HL-60 (cell line): ENCODE measurements around the gene SVEP1.
A peak's percentile ranks its signal among the peaks of the same experiment; 100 is the strongest.
"Not testable (repeated sequence)": the region's sequence is repeated elsewhere in the genome, so short reads cannot be mapped to it uniquely, and the experiment has no call there.

ENCODE experiments used
- DNase-seq, 2 experiments: peaks; one replicate each; pipeline ENCODE4 v3.0.0-alpha.2; 2010 to 2020; ENCODE audit warnings: low read depth in 1 of 2, low spot score in 1 of 2
- H3K27ac ChIP-seq: fragments of 250-450 bp; sonication (Bioruptor Pico); replicated peaks from 2 replicates; pipeline ENCODE4 v1.5.1; 2020; ENCODE audit warnings: mild to moderate bottlenecking, moderate library complexity
- H3K27me3 ChIP-seq: fragments of 250-450 bp; sonication (Bioruptor Pico); 2 replicates; pipeline ENCODE4 v1.5.1; 2021; ENCODE audit warnings: mild to moderate bottlenecking, moderate library complexity; ENCODE audit not compliant: insufficient read depth, poor library complexity, severe bottlenecking
- H3K4me3 ChIP-seq: replicated peaks from 2 replicates; pipeline ENCODE4 v1.5.1; 2011; ENCODE audit warnings: mild to moderate bottlenecking, control low read depth, low read length; ENCODE audit not compliant: insufficient read depth
- GABPA ChIP-seq: IDR thresholded peaks from 2 replicates; pipeline ENCODE4 v1.6.1; 2012; ENCODE audit warnings: low read depth
- POLR2AphosphoS5 ChIP-seq: IDR thresholded peaks from 2 replicates; pipeline ENCODE4 v1.6.1; 2012; ENCODE audit warnings: low read depth
- REST ChIP-seq: IDR thresholded peaks from 2 replicates; pipeline ENCODE4 v1.6.1; 2012; ENCODE audit warnings: low read depth; ENCODE audit not compliant: insufficient replicate concordance
- SPI1 ChIP-seq: IDR thresholded peaks from 2 replicates; pipeline ENCODE4 v1.6.1; 2012; ENCODE audit warnings: low read depth, mild to moderate bottlenecking, borderline replicate concordance
- TF ChIP-seq, protein P1 (sequence below): IDR thresholded peaks from one replicate; pipeline ENCODE4 v1.5.1; 2011; ENCODE audit warnings: low read length, control low read depth, inconsistent platforms; ENCODE audit not compliant: insufficient read depth

SVEP1 gene

GRCh38 chr9:110622368-110622767, 42.8 kb upstream of the SVEP1 start:
- H3K27me3 ChIP-seq: no peaks in the 10 kb centered on the region
- peak; percentile 74; the same call in 1 of the 2 replicates for TF ChIP-seq SPI1
- TF ChIP-seq GABPA: no peak
- H3K4me3 ChIP-seq: no peak overlapping the region

DNA sequence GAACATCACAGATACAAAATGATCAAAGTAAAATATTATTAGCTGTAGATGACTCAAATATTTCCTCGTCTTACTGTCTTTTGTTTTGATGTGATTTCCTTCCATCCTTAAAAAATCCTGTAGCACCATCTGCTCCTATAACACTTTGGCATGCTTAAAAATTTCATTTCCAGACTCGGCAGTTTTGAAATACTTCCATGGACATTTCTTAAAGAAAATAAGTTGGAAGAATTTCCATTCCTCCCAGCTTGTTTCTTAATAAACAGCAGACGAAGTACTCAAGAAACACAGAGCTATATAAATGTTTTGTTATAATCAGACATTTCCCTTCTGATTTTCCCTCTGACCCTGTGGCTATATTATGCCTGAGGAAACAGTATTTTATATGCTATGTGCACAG, 41.2 kb upstream of the SVEP1 start:
- TF ChIP-seq SPI1: no peak
- TF ChIP-seq REST: no peak
- Histone ChIP-seq H3K27ac (no peak overlapping the region), H3K4me3 (no peak overlapping the region), H3K27me3 (no peaks in the 10 kb centered on the region)
- DNase-seq: no peak

More at GRCh38 chr9:110622368-110622767, 42.8 kb upstream of the SVEP1 start:
- no peak overlapping the region for H3K27ac ChIP-seq
- DNase-seq: no peak

DNA sequence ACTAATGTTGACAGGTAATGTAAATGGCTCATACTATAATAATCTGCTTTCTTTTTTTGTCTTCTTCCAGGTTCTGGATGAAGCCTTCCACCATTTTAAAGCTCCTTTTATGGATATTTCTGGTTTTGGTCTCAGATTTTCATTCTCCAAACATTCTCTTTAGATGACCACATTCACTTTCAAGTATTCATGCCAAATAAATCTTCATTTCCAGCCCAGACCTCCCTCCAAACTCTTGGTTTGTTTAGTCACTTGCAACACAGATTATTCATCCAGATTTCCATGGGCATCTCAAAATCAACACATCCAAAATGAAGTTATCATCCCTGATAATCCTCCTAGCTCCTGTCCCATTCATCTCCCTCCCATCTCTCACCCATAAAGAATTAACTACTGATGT, 40.3 kb upstream of the SVEP1 start:
- Histone ChIP-seq H3K27me3 (no peaks in the 10 kb centered on the region), H3K27ac (no peak overlapping the region), H3K4me3 (no peak overlapping the region)
- no peak for DNase-seq
- TF ChIP-seq POLR2AphosphoS5 (no peak), SPI1 (no peak), REST (no peak), GABPA (no peak)
- TF ChIP-seq, protein P1, sequence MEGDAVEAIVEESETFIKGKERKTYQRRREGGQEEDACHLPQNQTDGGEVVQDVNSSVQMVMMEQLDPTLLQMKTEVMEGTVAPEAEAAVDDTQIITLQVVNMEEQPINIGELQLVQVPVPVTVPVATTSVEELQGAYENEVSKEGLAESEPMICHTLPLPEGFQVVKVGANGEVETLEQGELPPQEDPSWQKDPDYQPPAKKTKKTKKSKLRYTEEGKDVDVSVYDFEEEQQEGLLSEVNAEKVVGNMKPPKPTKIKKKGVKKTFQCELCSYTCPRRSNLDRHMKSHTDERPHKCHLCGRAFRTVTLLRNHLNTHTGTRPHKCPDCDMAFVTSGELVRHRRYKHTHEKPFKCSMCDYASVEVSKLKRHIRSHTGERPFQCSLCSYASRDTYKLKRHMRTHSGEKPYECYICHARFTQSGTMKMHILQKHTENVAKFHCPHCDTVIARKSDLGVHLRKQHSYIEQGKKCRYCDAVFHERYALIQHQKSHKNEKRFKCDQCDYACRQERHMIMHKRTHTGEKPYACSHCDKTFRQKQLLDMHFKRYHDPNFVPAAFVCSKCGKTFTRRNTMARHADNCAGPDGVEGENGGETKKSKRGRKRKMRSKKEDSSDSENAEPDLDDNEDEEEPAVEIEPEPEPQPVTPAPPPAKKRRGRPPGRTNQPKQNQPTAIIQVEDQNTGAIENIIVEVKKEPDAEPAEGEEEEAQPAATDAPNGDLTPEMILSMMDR: no peak

DNA sequence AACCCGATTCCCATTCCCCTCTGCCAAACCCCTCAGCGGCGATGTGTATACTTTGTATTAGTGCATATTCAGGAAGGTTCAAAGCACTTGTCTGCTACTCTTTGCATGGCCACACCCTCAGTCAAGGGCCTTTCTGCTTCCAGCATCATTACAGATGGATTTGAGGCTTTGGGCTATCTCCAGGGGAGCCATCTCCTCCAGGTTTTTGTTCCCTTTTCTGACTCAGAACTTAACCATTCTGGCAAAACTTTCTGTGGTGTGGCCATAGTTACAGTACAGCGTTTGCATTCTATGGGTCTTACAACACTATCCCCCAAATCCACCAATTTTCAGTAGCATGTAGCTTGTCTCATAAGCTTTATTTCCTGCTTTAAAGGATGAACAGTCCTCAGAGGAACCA, 36.0 kb upstream of the SVEP1 start:
- Histone ChIP-seq H3K27me3 (no peaks in the 10 kb centered on the region), H3K27ac (no peak overlapping the region), H3K4me3 (no peak overlapping the region)
- no peak for DNase-seq
- TF ChIP-seq POLR2AphosphoS5: no peak
- TF ChIP-seq SPI1: no peak
- no peak for TF ChIP-seq GABPA
- TF ChIP-seq, protein P1: no peak
- TF ChIP-seq REST: no peak

DNA sequence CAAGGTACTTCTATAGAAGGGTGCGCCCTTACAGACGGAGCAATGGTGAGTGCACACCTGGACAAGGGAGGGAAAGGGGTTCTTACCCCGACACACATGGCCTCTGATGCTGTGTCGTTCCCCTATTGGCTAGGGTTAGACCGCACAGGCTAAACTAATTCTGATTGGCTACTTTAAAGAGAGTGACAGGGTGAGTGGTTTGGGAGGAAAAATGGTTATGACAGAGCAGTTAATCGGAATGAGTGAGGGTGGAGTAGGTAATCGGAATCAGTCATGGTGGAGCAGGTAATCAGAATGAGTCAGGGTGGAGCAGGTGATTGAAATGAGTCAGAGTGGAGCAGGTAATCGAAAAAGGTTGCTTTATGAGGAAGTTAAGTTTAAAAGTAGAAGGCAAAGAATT, 35.0 kb upstream of the SVEP1 start:
- not testable (repeated sequence) for H3K4me3 ChIP-seq, H3K27ac ChIP-seq, H3K27me3 ChIP-seq, DNase-seq
